Gastroesophageal sphincter (tissue), 4 donors: Measurements from ENCODE around the gene KRTAP24-1. TPM values are rescaled to one million over a fixed set of nuclear protein-coding genes. Genes with fewer than 3 reads are reported as not detected.

ENCODE experiments used
- ATAC-seq: fragments of 150-250 bp; one replicate; pipeline ENCODE4 v1.9.1; 2016; ENCODE audit warnings: mild to moderate bottlenecking, moderate library complexity
- H3K27ac ChIP-seq, 4 donors: fragments of 200-600 bp; sonication (generic) in 3 of 4; 1 replicate in 3 of 4; 2 replicates in 1 of 4; pipeline ENCODE4 v1.5.1; 2016 to 2019
- H3K27me3 ChIP-seq: fragments of 200-600 bp; sonication (generic); one replicate; pipeline ENCODE4 v1.5.1; 2019
- H3K36me3 ChIP-seq, 2 donors: fragments of 200-600 bp; sonication (generic); one replicate each; pipeline ENCODE4 v1.5.1; 2019; ENCODE audit warnings: control low read depth in 1 of 2
- H3K4me1 ChIP-seq, 3 donors: fragments of 200-600 bp; sonication (generic); 1 replicate in 2 of 3; 2 replicates in 1 of 3; pipeline ENCODE4 v1.5.1; 2016 to 2019; ENCODE audit warnings: control low read depth in 2 of 3
- H3K4me3 ChIP-seq, 2 donors: fragments of 200-600 bp; sonication (generic); one replicate each; pipeline ENCODE4 v1.5.1; 2019; ENCODE audit warnings: mild to moderate bottlenecking in 1 of 2, moderate library complexity in 1 of 2
- H3K9me3 ChIP-seq, 3 donors: fragments of 200-600 bp; sonication (generic); one replicate each; pipeline ENCODE4 v1.5.1; 2017 to 2019; ENCODE audit warnings: control low read depth in 2 of 3
- EP300 ChIP-seq: sonication (generic); formaldehyde crosslinking; IDR thresholded peaks from one replicate; pipeline ENCODE4 v1.6.1; 2017; ENCODE audit warnings: antibody characterized with exemption, mild to moderate bottlenecking
- POLR2A ChIP-seq, 2 donors: fragments of 450-650 bp; IDR thresholded peaks; one replicate each; pipeline ENCODE4 v1.6.1; 2017; ENCODE audit warnings: antibody characterized with exemption in 2 of 2, mild to moderate bottlenecking in 2 of 2, moderate library complexity in 1 of 2
- POLR2AphosphoS5 ChIP-seq: sonication (generic); formaldehyde crosslinking; IDR thresholded peaks from one replicate; pipeline ENCODE4 v1.6.1; 2017; ENCODE audit warnings: antibody characterized with exemption
- WGBS, 2 donors: methylation state at CpG; one replicate each; pipeline ENCODE4 v1.1.5; 2018; ENCODE audit warnings: low coverage in 1 of 2; 5-methylcytosine and 5-hydroxymethylcytosine counted together
- total RNA-seq, 4 donors: library from RNA; depleted of rRNA; stranded (reverse); fragments of >200 nt; gene quantifications; one replicate each; pipeline ENCODE4 v1.1.0, GENCODE V29; 2016
- TF ChIP-seq, protein P1 (sequence below), 4 experiments: fragments of 200-600 bp in 2 of 4; fragments of 450-650 bp in 2 of 4; sonication (generic) in 1 of 4; IDR thresholded peaks; one replicate each; pipeline ENCODE4 v1.5.1; 2017 to 2019; ENCODE audit warnings: antibody characterized with exemption in 4 of 4, mild to moderate bottlenecking in 2 of 4, moderate library complexity in 2 of 4

Gene KRTAP24-1
- total RNA-seq, 4 donors from 2014 or later: not detected

DNA sequence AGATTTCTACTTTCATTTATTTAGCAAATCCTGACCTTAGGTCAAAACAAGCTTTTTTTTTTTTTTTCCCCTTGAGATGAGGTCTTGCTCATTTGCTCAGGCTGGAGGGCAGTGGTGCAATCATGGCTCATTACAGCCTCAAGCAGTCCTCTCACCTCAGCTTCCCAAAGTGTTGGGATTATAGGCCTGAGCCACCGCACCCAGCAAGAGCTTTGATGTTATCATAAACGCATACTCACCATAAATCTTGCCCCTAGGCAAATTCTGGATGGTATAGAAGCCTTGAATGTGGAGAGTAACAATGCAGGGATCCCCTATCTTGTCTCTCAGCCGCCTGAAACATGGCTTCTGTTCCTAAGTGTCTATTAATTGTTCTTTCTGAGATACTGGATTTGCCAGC, 42.1 kb downstream of the KRTAP24-1 start:
- 74 to 80% methylated on average over 1 to 3 of the region's 3 CpGs for WGBS, 2 donors
- no peak overlapping the region for H3K4me3 ChIP-seq
- no peak for ATAC-seq

DNA sequence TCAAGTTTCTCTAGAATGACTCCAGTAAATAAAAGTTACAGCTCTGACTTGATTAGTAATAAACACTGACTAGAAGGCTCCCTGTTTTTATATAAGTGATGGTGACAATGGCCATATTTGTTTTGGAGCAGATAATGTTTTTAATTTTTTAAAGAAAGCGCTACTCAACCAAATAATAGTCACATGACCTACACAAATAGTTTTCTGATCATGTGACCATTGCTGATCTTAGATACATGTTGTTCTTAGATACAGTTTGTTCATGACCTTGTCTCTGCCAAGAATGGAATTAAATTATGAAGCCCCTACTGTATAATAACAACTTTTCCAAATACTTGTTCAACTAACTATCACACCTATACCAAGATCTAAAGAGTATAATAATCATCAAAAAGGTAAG, 44.6 kb downstream of the KRTAP24-1 start:
- no peaks in the 10 kb centered on the region for H3K27me3 ChIP-seq
- no peak for TF ChIP-seq POLR2A (IDR thresholded peaks at IDR 0.05)
- no peak for TF ChIP-seq POLR2AphosphoS5
- TF ChIP-seq, protein P1, sequence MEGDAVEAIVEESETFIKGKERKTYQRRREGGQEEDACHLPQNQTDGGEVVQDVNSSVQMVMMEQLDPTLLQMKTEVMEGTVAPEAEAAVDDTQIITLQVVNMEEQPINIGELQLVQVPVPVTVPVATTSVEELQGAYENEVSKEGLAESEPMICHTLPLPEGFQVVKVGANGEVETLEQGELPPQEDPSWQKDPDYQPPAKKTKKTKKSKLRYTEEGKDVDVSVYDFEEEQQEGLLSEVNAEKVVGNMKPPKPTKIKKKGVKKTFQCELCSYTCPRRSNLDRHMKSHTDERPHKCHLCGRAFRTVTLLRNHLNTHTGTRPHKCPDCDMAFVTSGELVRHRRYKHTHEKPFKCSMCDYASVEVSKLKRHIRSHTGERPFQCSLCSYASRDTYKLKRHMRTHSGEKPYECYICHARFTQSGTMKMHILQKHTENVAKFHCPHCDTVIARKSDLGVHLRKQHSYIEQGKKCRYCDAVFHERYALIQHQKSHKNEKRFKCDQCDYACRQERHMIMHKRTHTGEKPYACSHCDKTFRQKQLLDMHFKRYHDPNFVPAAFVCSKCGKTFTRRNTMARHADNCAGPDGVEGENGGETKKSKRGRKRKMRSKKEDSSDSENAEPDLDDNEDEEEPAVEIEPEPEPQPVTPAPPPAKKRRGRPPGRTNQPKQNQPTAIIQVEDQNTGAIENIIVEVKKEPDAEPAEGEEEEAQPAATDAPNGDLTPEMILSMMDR (IDR thresholded peaks at IDR 0.05): no peak
- no peak for TF ChIP-seq EP300
- 88 to 96% methylated on average over 1 of the region's 1 CpG for WGBS, 2 donors
- H3K4me1 ChIP-seq: no peaks in the 10 kb centered on the region
- no peak overlapping the region for H3K4me3 ChIP-seq
- H3K27ac ChIP-seq: no peak overlapping the region
- H3K9me3 ChIP-seq: no peaks in the 10 kb centered on the region
- ATAC-seq: no peak
- no peaks in the 10 kb centered on the region for H3K36me3 ChIP-seq

More for the DNA sequence above, 42.1 kb downstream of the KRTAP24-1 start:
- no peaks in the 10 kb centered on the region for H3K9me3 ChIP-seq
- H3K4me1 ChIP-seq: no peaks in the 10 kb centered on the region
- no peaks in the 10 kb centered on the region for H3K36me3 ChIP-seq
- H3K27me3 ChIP-seq: no peaks in the 10 kb centered on the region
- no peak overlapping the region for H3K27ac ChIP-seq
- no peak for TF ChIP-seq POLR2A (IDR thresholded peaks at IDR 0.05)
- TF ChIP-seq EP300: no peak
- TF ChIP-seq, protein P1 (IDR thresholded peaks at IDR 0.05): no peak
- no peak for TF ChIP-seq POLR2AphosphoS5

DNA sequence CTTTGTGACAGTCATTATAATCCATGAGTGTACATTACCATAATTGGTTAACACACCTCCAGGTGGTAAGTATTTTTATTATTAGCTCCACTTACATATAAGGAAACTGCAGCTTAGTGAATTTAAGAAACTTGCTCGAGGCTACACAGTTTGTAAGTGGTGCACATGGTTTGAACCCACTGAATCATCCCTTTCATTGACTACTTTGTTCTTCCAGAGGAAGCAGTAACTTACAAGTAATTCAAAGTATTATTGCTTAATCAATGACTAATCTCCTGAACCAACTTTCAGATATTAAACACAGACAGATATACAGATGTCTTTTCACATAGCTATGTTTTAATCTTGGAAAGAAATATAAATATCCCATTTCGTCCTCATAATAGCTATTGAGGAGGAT, 48.1 kb downstream of the KRTAP24-1 start:
- Histone ChIP-seq H3K27ac (no peak overlapping the region), H3K9me3 (peaks cover 0 to 6% (median 0%) of the 10 kb centered on the region in 3 donors), H3K4me1 (no peaks in the 10 kb centered on the region), H3K27me3 (no peaks in the 10 kb centered on the region), H3K36me3 (no peaks in the 10 kb centered on the region), H3K4me3 (no peak overlapping the region)
- WGBS, 2 donors: 34 to 63% methylated on average over 2 of the region's 2 CpGs
- no peak for ATAC-seq
- TF ChIP-seq POLR2A (IDR thresholded peaks at IDR 0.05) (no peak), POLR2AphosphoS5 (no peak), EP300 (no peak)
- TF ChIP-seq, protein P1 (IDR thresholded peaks at IDR 0.05): no peak

DNA sequence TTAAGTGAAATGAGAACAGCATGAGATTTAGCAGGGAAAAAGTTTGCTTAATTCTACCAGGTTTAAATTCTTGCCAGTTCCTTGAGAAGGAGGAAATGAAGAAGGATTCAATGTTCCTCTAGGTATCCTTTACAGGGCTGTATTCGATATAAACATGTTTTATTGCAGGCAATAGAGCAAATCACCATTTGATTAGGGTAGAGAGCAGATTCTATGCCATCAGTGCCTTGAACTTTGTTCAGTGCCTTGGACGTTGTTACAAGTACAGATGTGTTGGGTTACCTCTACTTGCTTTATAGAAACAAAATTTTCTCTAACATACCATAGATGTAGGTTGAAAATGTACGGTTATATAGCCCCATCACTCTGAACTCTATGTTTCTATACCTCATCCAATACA, 48.7 kb downstream of the KRTAP24-1 start:
- no peak for TF ChIP-seq EP300
- TF ChIP-seq, protein P1 (IDR thresholded peaks at IDR 0.05): no peak
- TF ChIP-seq POLR2AphosphoS5: no peak
- no peak for TF ChIP-seq POLR2A (IDR thresholded peaks at IDR 0.05)
- no peaks in the 10 kb centered on the region for H3K36me3 ChIP-seq
- ATAC-seq: no peak
- H3K4me1 ChIP-seq: no peaks in the 10 kb centered on the region
- H3K4me3 ChIP-seq: no peak overlapping the region
- peaks cover 0 to 6% (median 0%) of the 10 kb centered on the region in 3 donors for H3K9me3 ChIP-seq
- no peaks in the 10 kb centered on the region for H3K27me3 ChIP-seq
- no peak overlapping the region for H3K27ac ChIP-seq
- WGBS, 2 donors: 46 to 56% methylated on average over 3 of the region's 3 CpGs

DNA sequence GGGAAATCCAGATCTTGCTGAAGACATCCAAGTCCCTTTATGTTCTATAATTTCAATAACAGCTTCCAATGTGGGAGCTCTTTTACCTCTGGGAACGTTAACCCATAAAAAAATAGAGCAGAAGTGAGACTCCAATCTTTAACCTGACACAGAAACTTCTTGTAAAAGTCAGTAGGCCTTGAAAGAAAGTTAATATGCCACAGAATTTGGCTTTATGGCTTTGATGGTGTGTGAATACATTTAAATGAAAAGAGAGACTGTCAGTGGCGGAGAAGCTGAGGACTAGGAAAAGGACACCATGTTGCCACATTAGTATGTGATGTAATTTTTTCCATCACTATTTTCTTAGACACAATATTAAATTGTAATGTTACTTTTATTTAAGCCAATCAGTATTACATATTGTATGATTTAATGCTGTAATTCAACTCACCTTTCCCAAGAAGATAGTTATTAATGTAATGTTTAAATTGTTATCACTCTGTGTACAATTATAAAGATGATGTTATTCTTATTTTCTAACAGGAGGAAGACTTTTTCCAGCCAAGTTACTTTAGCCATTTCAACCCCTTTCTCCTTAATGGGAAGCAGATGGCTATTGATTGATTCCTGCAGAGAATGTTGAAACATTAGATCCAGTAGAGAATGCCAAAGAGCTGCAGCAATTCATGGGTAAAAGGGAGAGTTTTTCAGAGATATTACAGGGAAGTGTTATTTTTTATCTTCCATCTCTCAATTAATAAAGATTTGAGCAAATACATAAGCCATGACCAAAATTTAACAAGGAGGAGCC, 49.3 kb downstream of the KRTAP24-1 start:
- H3K9me3 ChIP-seq: peaks cover 0 to 6% (median 0%) of the 10 kb centered on the region in 3 donors
- 63 to 65% methylated on average over 2 of the region's 2 CpGs for WGBS, 2 donors
- ATAC-seq: no peak

More for the DNA sequence above, 49.3 kb downstream of the KRTAP24-1 start:
- Histone ChIP-seq H3K27me3 (no peaks in the 10 kb centered on the region), H3K36me3 (no peaks in the 10 kb centered on the region), H3K27ac (no peak overlapping the region), H3K4me1 (no peaks in the 10 kb centered on the region), H3K4me3 (no peak overlapping the region)
- TF ChIP-seq, protein P1 (IDR thresholded peaks at IDR 0.05): no peak
- TF ChIP-seq POLR2A (IDR thresholded peaks at IDR 0.05): no peak
- TF ChIP-seq POLR2AphosphoS5: no peak
- no peak for TF ChIP-seq EP300
